NCI-H1105 treated with DMSO at 0.1 percent for 48 hours (cell line): ENCODE results near the gene LDAH.

Experiments used
- DNase-seq: peaks from one replicate; lab custom pipeline; 2025; lab: John Stamatoyannopoulos, UW

Gene LDAH

GRCh38 chr2:20635675-20636584 lies 187.0 kb downstream of the LDAH start:
- DNase-seq, result peak; percentile 62

GRCh38 chr2:20635113-20635510 lies 187.8 kb downstream of the LDAH start:
- DNase-seq, result no peak

DNA sequence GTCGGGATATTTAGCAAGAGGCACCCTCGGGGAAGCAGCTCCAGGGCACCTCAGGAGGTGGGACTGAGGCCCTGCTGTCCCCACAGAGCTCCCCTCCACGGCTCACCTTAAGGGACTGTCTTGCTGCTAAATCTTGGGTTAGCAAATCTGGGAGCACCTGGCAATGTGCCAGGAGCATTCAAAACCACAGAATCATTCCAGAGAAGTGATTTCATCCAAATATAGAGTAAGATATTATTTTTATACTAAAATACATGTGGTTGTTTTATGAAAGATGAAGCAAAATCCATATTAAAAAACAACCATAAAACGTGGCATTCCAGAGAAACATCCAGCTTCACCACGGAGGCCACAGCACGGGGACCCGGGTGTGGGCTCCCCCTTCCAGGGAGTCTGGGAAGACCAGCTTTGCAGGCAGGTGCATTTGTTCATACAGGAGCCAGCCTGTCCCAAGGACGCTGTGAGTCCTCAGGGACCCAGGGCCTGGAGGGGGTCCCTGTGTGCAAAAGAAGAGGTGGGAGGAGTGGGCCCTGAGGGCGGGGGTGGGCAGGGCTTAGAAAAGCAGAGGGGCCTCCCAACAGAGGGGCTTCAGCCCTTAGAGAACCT lies 188.3 kb downstream of the LDAH start:
- no peak for DNase-seq
